Measurements from ENCODE around the gene RFX5.

Gene RFX5

GRCh38 chr1:151327223-151327902 lies 19.7 kb downstream of the RFX5 start, which contains the start of gene PI4KB:
PI4KB (minus strand) TSS chr1:151327416; CDS start chr1:151316481, 10,935 bp downstream.
- Histone ChIP-seq H3K4me3 (ENCODE audit: insufficient read length, low read depth) (peak within 1 kb of the TSS; percentile 80), H3K27me3 (ENCODE audit: insufficient read depth, insufficient read length) (no peaks in the 10 kb centered on the region), H3K36me3 (ENCODE audit: insufficient read depth, insufficient read length, low read length) (peaks cover 26% of the 10 kb centered on the region), H3K4me1 (ENCODE audit: insufficient read depth, insufficient read length) (no peaks in the 10 kb centered on the region), H3K9me3 (ENCODE audit: insufficient read depth, low read length) (no peaks in the 10 kb centered on the region), H3K9ac (ENCODE audit: insufficient read length, low read depth) (peak within 1 kb of the TSS; percentile 88)
- TF ChIP-seq ZNF274 (IDR thresholded peaks at IDR 0.05; ENCODE audit: low read depth, low read length) = no peak
- no peak for TF ChIP-seq YY1 (IDR thresholded peaks at IDR 0.05; ENCODE audit: insufficient read depth, insufficient read length)
- TF ChIP-seq SUZ12 (IDR thresholded peaks at IDR 0.05; ENCODE audit: extremely low read depth, insufficient read depth, insufficient read length) = no peak
- peak; percentile 100 for DNase-seq (ENCODE audit: low read depth, low spot score)

DNA sequence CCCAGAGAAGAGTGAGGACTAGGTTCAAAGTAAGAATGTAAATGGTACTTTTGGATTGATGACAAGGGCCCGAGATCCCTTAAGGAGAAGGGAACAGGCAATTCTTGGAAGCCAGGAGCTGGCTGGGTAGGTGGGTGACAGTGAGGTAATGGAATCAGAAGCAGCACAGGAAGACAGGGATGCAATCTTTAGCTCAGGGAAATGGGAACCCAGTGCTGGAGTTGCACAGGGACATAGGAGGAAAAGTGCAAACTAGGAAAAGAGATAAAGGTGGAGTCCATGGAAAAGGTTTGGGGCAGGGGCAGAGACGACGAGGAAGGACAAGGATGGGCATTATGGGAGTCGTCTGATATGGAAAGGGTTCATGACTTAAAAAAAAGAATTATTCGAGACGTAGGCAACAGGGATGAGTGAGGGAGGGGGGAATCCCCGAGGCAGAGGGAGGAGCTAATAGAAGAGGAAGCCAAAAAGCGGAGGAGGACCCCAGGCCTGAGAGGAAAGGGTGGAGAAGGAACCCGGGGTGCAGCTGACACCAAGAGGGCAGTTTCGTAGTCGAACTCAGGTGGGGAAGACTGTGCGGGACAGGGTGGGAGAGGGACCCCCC lies 20.3 kb downstream of the RFX5 start:
- H3K4me1 ChIP-seq (ENCODE audit: insufficient read depth, insufficient read length) = no peaks in the 10 kb centered on the region
- no peak for DNase-seq (ENCODE audit: low read depth, low spot score)
- no peaks in the 10 kb centered on the region for H3K27me3 ChIP-seq (ENCODE audit: insufficient read depth, insufficient read length)
- H3K36me3 ChIP-seq (ENCODE audit: insufficient read depth, insufficient read length, low read length) = peaks cover 32% of the 10 kb centered on the region
- peak overlapping the region; percentile 80 for H3K9ac ChIP-seq (ENCODE audit: insufficient read length, low read depth)
- H3K9me3 ChIP-seq (ENCODE audit: insufficient read depth, low read length) = no peaks in the 10 kb centered on the region
- H3K4me3 ChIP-seq (ENCODE audit: insufficient read length, low read depth) = peak overlapping the region; percentile 80
- TF ChIP-seq SUZ12 (IDR thresholded peaks at IDR 0.05; ENCODE audit: extremely low read depth, insufficient read depth, insufficient read length) (no peak), ZNF274 (IDR thresholded peaks at IDR 0.05; ENCODE audit: low read depth, low read length) (no peak), YY1 (IDR thresholded peaks at IDR 0.05; ENCODE audit: insufficient read depth, insufficient read length) (no peak)

GRCh38 chr1:151325646-151326429 lies 21.2 kb downstream of the RFX5 start:
- Histone ChIP-seq H3K9ac (ENCODE audit: insufficient read length, low read depth) (peak overlapping the region; percentile 80), H3K4me1 (ENCODE audit: insufficient read depth, insufficient read length) (no peaks in the 10 kb centered on the region), H3K4me3 (ENCODE audit: insufficient read length, low read depth) (peak overlapping the region; percentile 80), H3K36me3 (ENCODE audit: insufficient read depth, insufficient read length, low read length) (peaks cover 35% of the 10 kb centered on the region), H3K27me3 (ENCODE audit: insufficient read depth, insufficient read length) (no peaks in the 10 kb centered on the region), H3K9me3 (ENCODE audit: insufficient read depth, low read length) (no peaks in the 10 kb centered on the region)
- TF ChIP-seq ZNF274 (IDR thresholded peaks at IDR 0.05; ENCODE audit: low read depth, low read length) = no peak
- no peak for TF ChIP-seq SUZ12 (IDR thresholded peaks at IDR 0.05; ENCODE audit: extremely low read depth, insufficient read depth, insufficient read length)
- TF ChIP-seq YY1 (IDR thresholded peaks at IDR 0.05; ENCODE audit: insufficient read depth, insufficient read length) = no peak
- DNase-seq (ENCODE audit: low read depth, low spot score) = no peak

DNA sequence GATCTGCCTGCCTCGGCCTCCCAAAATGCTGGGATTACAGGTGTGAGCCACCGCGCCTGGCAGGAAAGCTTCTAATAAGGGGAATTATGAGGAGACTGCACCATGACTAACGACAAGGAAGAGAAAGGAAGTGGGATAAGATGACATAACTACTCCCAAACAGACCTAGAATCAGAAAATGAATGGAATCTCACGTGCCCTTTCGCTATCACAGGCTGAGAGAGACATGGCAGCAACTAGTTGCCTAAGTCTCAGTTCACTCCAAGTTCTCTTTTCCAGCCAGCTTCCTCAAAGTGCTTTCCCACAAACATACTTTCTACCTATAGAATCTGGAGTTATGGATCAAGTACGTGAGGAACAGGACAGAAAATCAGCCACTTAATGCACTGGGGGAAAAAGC lies 21.8 kb downstream of the RFX5 start:
- Histone ChIP-seq H3K4me1 (ENCODE audit: insufficient read depth, insufficient read length) (no peaks in the 10 kb centered on the region), H3K9ac (ENCODE audit: insufficient read length, low read depth) (no peak overlapping the region), H3K27me3 (ENCODE audit: insufficient read depth, insufficient read length) (no peaks in the 10 kb centered on the region), H3K36me3 (ENCODE audit: insufficient read depth, insufficient read length, low read length) (peaks cover 41% of the 10 kb centered on the region), H3K4me3 (ENCODE audit: insufficient read length, low read depth) (no peak overlapping the region), H3K9me3 (ENCODE audit: insufficient read depth, low read length) (no peaks in the 10 kb centered on the region)
- DNase-seq (ENCODE audit: low read depth, low spot score) = no peak
- no peak for TF ChIP-seq ZNF274 (IDR thresholded peaks at IDR 0.05; ENCODE audit: low read depth, low read length)
- TF ChIP-seq SUZ12 (IDR thresholded peaks at IDR 0.05; ENCODE audit: extremely low read depth, insufficient read depth, insufficient read length) = no peak

DNA sequence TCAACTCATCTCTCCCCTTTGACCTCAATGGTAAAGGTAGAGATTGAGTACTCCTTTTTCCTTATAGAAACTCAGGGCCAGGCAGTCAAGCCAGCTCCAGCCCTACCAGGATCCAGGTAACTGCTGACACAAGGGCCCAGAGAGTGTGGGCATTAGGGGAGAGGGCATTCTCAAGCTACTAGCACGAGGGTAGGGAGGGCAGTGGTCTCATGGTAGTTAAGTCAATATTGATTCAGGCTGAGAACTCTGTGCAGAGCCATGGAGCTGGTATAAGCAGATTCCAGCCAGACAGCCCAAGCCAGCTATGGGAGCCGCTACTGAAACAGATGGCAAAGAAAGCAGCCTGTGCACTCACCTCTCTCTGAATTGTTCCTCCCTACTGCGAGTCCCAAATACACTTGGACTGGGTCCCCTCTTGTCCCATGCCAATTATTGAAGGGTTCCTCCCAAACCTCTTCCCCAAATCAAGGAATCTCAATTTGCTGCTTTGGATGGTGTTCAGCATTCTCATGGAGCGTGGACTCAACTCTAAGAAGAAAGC lies 22.6 kb downstream of the RFX5 start:
- no peak for DNase-seq (ENCODE audit: low read depth, low spot score)
- Histone ChIP-seq H3K4me3 (ENCODE audit: insufficient read length, low read depth) (no peak overlapping the region), H3K9me3 (ENCODE audit: insufficient read depth, low read length) (no peaks in the 10 kb centered on the region), H3K27me3 (ENCODE audit: insufficient read depth, insufficient read length) (no peaks in the 10 kb centered on the region), H3K4me1 (ENCODE audit: insufficient read depth, insufficient read length) (no peaks in the 10 kb centered on the region), H3K9ac (ENCODE audit: insufficient read length, low read depth) (no peak overlapping the region), H3K36me3 (ENCODE audit: insufficient read depth, insufficient read length, low read length) (peaks cover 46% of the 10 kb centered on the region)
- no peak for TF ChIP-seq SUZ12 (IDR thresholded peaks at IDR 0.05; ENCODE audit: extremely low read depth, insufficient read depth, insufficient read length)
- no peak for TF ChIP-seq ZNF274 (IDR thresholded peaks at IDR 0.05; ENCODE audit: low read depth, low read length)
- no peak for TF ChIP-seq YY1 (IDR thresholded peaks at IDR 0.05; ENCODE audit: insufficient read depth, insufficient read length)

- TF ChIP-seq YY1 (IDR thresholded peaks at IDR 0.05; ENCODE audit: insufficient read depth, insufficient read length) = no peak
- no peak for TF ChIP-seq SUZ12 (IDR thresholded peaks at IDR 0.05; ENCODE audit: extremely low read depth, insufficient read depth, insufficient read length)
- TF ChIP-seq ZNF274 (IDR thresholded peaks at IDR 0.05; ENCODE audit: low read depth, low read length) = no peak
- Histone ChIP-seq H3K4me1 (ENCODE audit: insufficient read depth, insufficient read length) (no peaks in the 10 kb centered on the region), H3K9ac (ENCODE audit: insufficient read length, low read depth) (no peak overlapping the region), H3K36me3 (ENCODE audit: insufficient read depth, insufficient read length, low read length) (peaks cover 71% of the 10 kb centered on the region), H3K4me3 (ENCODE audit: insufficient read length, low read depth) (no peak overlapping the region), H3K27me3 (ENCODE audit: insufficient read depth, insufficient read length) (no peaks in the 10 kb centered on the region), H3K9me3 (ENCODE audit: insufficient read depth, low read length) (no peaks in the 10 kb centered on the region)
- DNase-seq (ENCODE audit: low read depth, low spot score) = no peak
Observed at GRCh38 chr1:151318975-151319374, 28.1 kb downstream of the RFX5 start.
